Activated CD4-positive, alpha-beta memory T cell treated with anti-CD3 and anti-CD28 coated beads for 36 hours (primary cell): ENCODE measurements around the gene NUDC. TPM values are rescaled to one million over a fixed set of nuclear protein-coding genes. Genes with fewer than 3 reads are reported as not detected.

ENCODE experiments used
- CTCF ChIA-PET: fragments of 350-600 bp; sonication (Branson Sonifier 250); formaldehyde crosslinking; loops from one replicate; lab custom pipeline; 2021; ENCODE audit warnings: antibody characterized with exemption, inconsistent platforms; lab: Charles Lee
- POLR2A ChIA-PET: fragments of 350-600 bp; sonication (Branson Sonifier 250); formaldehyde crosslinking; loops from one replicate; lab custom pipeline; 2021; ENCODE audit warnings: antibody characterized with exemption; lab: Charles Lee
- DNase-seq: peaks from one replicate; pipeline ENCODE4 v3.0.0-alpha.2; 2020
- H3K27ac Mint-ChIP-seq: one replicate; pipeline ENCODE4 v1.8.0; 2021; ENCODE audit warnings: mixed read lengths
- H3K27me3 Mint-ChIP-seq: one replicate; pipeline ENCODE4 v1.8.0; 2021; ENCODE audit warnings: mixed read lengths
- H3K36me3 Mint-ChIP-seq: one replicate; pipeline ENCODE4 v1.8.0; 2021; ENCODE audit warnings: mixed read lengths
- H3K4me1 Mint-ChIP-seq: one replicate; pipeline ENCODE4 v1.8.0; 2021; ENCODE audit warnings: low read depth, mixed read lengths
- H3K4me3 Mint-ChIP-seq: one replicate; pipeline ENCODE4 v1.8.0; 2021; ENCODE audit warnings: mild to moderate bottlenecking, mixed read lengths
- H3K9me3 Mint-ChIP-seq: one replicate; pipeline ENCODE4 v1.8.0; 2021; ENCODE audit warnings: mixed read lengths
- intact Hi-C: fragments of 100-400 bp; cut with micrococcal nuclease; formaldehyde crosslinking; loops from one replicate; pipeline ENCODE4 v1.15.1; 2023
- total RNA-seq, 2 experiments: library from RNA; stranded (reverse); gene quantifications; one replicate each; pipeline ENCODE4 v1.2.3, GENCODE V29; 2021

The NUDC gene
- total RNA-seq, 2 experiments from 2014 or later = 90.8 to 97.1 TPM

- H3K4me1 Mint-ChIP-seq = peaks cover 20% of the 10 kb centered on the region
- DNase-seq = no peak
- H3K27me3 Mint-ChIP-seq = peaks cover 44% of the 10 kb centered on the region
- H3K27ac Mint-ChIP-seq = no peak overlapping the region
- intact Hi-C loops = loop anchor here (10.0 kb wide), 1 partner anchor 50 kb away; no protein-coding TSS in a partner anchor
- no peaks in the 10 kb centered on the region for H3K9me3 Mint-ChIP-seq
- ChIA-PET POLR2A (no interaction called here), CTCF (interaction anchor here (0.8 to 2.4 kb wide), 4 partner anchors 9 to 49 kb away, joined by 3 to 14 read pairs (median 6); no protein-coding TSS in a partner anchor)
- H3K36me3 Mint-ChIP-seq = no peaks in the 10 kb centered on the region
- peak overlapping the region; percentile 57 for H3K4me3 Mint-ChIP-seq
These were observed 73.4 kb downstream of the NUDC start for GRCh38 chr1:26994787-26995517.

- no peaks in the 10 kb centered on the region for H3K36me3 Mint-ChIP-seq
- H3K4me3 Mint-ChIP-seq = no peak overlapping the region
- intact Hi-C loops = loop anchor here (10.0 kb wide), 1 partner anchor 49 kb away; no protein-coding TSS in a partner anchor
- H3K9me3 Mint-ChIP-seq = no peaks in the 10 kb centered on the region
- H3K27ac Mint-ChIP-seq = no peak overlapping the region
- ChIA-PET CTCF (interaction anchor here (1.0 to 2.8 kb wide), 9 partner anchors 10 to 163 kb away, joined by 3 to 18 read pairs (median 6); partner anchors contain the start of gene NUDC), POLR2A (no interaction called here)
- DNase-seq = no peak
- H3K4me1 Mint-ChIP-seq = peaks cover 20% of the 10 kb centered on the region
- peaks cover 39% of the 10 kb centered on the region for H3K27me3 Mint-ChIP-seq
These were observed 74.5 kb downstream of the NUDC start for GRCh38 chr1:26996024-26996423.

Other genes with a start within 250 kb of the NUDC start
- gene ARID1A, start 225.7 kb upstream of the NUDC start, total RNA-seq = 10 to 100 TPM; 64.3 to 67.8 TPM
- 10 to 100 TPM; 15.1 to 15.3 TPM for gene PIGV, start 133.8 kb upstream of the NUDC start, total RNA-seq
- gene ZDHHC18, start 95.1 kb upstream of the NUDC start, total RNA-seq = 10 to 100 TPM; 60.2 to 63.5 TPM
- 1 to 10 TPM in 1 of 2 experiments, under 1 TPM in 1; 0.95 to 1.5 TPM for gene SFN, start 58.6 kb upstream of the NUDC start, total RNA-seq
- gene GPN2, start 31.5 kb upstream of the NUDC start, total RNA-seq = 10 to 100 TPM; 35.4 to 38.3 TPM
- gene GPATCH3, start 21.3 kb upstream of the NUDC start, total RNA-seq = 1 to 10 TPM; 6.3 to 9.2 TPM
- gene NR0B2, start 7.8 kb upstream of the NUDC start, total RNA-seq = not detected
- not detected for gene KDF1, start 38.7 kb downstream of the NUDC start, total RNA-seq
- gene TRNP1, start 71.9 kb downstream of the NUDC start, total RNA-seq = under 1 TPM; 0.19 to 0.53 TPM
- not detected for gene TENT5B, start 91.1 kb downstream of the NUDC start, total RNA-seq
- gene SLC9A1, start 233.4 kb downstream of the NUDC start, total RNA-seq = 10 to 100 TPM; 16.0 to 17.8 TPM